H9 (cell line): ENCODE results near the gene TREML2. TPM values are rescaled to one million over a fixed set of nuclear protein-coding genes. Genes with fewer than 3 reads are reported as not detected.

ENCODE experiments used
- DNase-seq: peaks from one replicate; pipeline ENCODE4 v3.0.0-alpha.2; 2017
- H2AFZ ChIP-seq: one replicate; pipeline ENCODE4 v1.6.1; 2013; ENCODE audit warnings: mild to moderate bottlenecking, low read length, control low read depth, moderate library complexity
- H2AK5ac ChIP-seq: 2 replicates; pipeline ENCODE4 v1.6.1; 2013; ENCODE audit warnings: low read length, control low read depth, mixed read lengths; ENCODE audit not compliant: insufficient read length
- H2BK120ac ChIP-seq: one replicate; pipeline ENCODE4 v1.6.1; 2013; ENCODE audit warnings: low read depth, mild to moderate bottlenecking, low read length, control low read depth, inconsistent platforms; ENCODE audit not compliant: poor library complexity, severe bottlenecking
- H2BK12ac ChIP-seq: 2 replicates; pipeline ENCODE4 v1.6.1; 2013; ENCODE audit warnings: low read length, control low read depth, mixed read lengths, low read depth; ENCODE audit not compliant: insufficient read length
- H2BK15ac ChIP-seq: 2 replicates; pipeline ENCODE4 v1.6.1; 2013; ENCODE audit warnings: low read depth, low read length, control low read depth
- H2BK20ac ChIP-seq: one replicate; pipeline ENCODE4 v1.6.1; 2013; ENCODE audit warnings: low read depth, mild to moderate bottlenecking, low read length, control low read depth, inconsistent platforms; ENCODE audit not compliant: poor library complexity, severe bottlenecking
- H2BK5ac ChIP-seq: 2 replicates; pipeline ENCODE4 v1.6.1; 2013; ENCODE audit warnings: low read length, control low read depth, mixed read lengths; ENCODE audit not compliant: insufficient read length
- H3K14ac ChIP-seq: 2 replicates; pipeline ENCODE4 v1.6.1; 2013; ENCODE audit warnings: low read length, control low read depth; ENCODE audit not compliant: insufficient read depth
- H3K18ac ChIP-seq: 2 replicates; pipeline ENCODE4 v1.6.1; 2013; ENCODE audit warnings: low read depth, mild to moderate bottlenecking, mixed read lengths, low read length, control low read depth; ENCODE audit not compliant: insufficient read length
- H3K23ac ChIP-seq: 2 replicates; pipeline ENCODE4 v1.6.1; 2013; ENCODE audit warnings: low read length, control low read depth, mixed read lengths, low read depth; ENCODE audit not compliant: insufficient read length
- H3K23me2 ChIP-seq: 2 replicates; pipeline ENCODE4 v1.6.1; 2013; ENCODE audit warnings: low read depth, mild to moderate bottlenecking, mixed read lengths, low read length, control low read depth; ENCODE audit not compliant: insufficient read length, poor library complexity, severe bottlenecking
- H3K27ac ChIP-seq: 2 replicates; pipeline ENCODE4 v1.5.1; 2013; ENCODE audit warnings: low read length, control low read depth, mixed read lengths, low read depth; ENCODE audit not compliant: insufficient read length
- H3K27me3 ChIP-seq: 2 replicates; pipeline ENCODE4 v1.6.1; 2013; ENCODE audit warnings: low read length, control low read depth, inconsistent platforms; ENCODE audit not compliant: insufficient read depth
- H3K4ac ChIP-seq: 2 replicates; pipeline ENCODE4 v1.6.1; 2013; ENCODE audit warnings: low read depth, mild to moderate bottlenecking, control low read depth, inconsistent platforms, low read length, moderate library complexity
- H3K4me1 ChIP-seq: 2 replicates; pipeline ENCODE4 v1.6.1; 2013; ENCODE audit warnings: low read length, control low read depth, inconsistent platforms; ENCODE audit not compliant: insufficient read depth
- H3K4me2 ChIP-seq: 2 replicates; pipeline ENCODE4 v1.6.1; 2013; ENCODE audit warnings: low read length, control low read depth, mixed read lengths; ENCODE audit not compliant: insufficient read length, insufficient read depth
- H3K56ac ChIP-seq: 2 replicates; pipeline ENCODE4 v1.6.1; 2013; ENCODE audit warnings: low read depth, mild to moderate bottlenecking, mixed read lengths, low read length, control low read depth; ENCODE audit not compliant: insufficient read length
- H3K79me1 ChIP-seq: 2 replicates; pipeline ENCODE4 v1.6.1; 2013; ENCODE audit warnings: low read depth, mild to moderate bottlenecking, moderate library complexity, low read length, control low read depth, inconsistent platforms; ENCODE audit not compliant: insufficient read depth, poor library complexity, severe bottlenecking
- H3K79me2 ChIP-seq: 2 replicates; pipeline ENCODE4 v1.6.1; 2013; ENCODE audit warnings: low read length, control low read depth, inconsistent platforms; ENCODE audit not compliant: insufficient read depth
- H3K9ac ChIP-seq: 2 replicates; pipeline ENCODE4 v1.6.1; 2013; ENCODE audit warnings: low read length, control low read depth, mixed read lengths; ENCODE audit not compliant: insufficient read length; ENCODE audit errors: extremely low read depth
- H3K9me3 ChIP-seq: one replicate; pipeline ENCODE4 v1.6.1; 2013; ENCODE audit warnings: low read depth, low read length, inconsistent platforms; ENCODE audit not compliant: control insufficient read depth
- H3T11ph ChIP-seq: one replicate; pipeline ENCODE4 v1.6.1; 2013; ENCODE audit warnings: mild to moderate bottlenecking, low read length, control low read depth, inconsistent platforms
- H4K20me1 ChIP-seq: one replicate; pipeline ENCODE4 v1.6.1; 2013; ENCODE audit not compliant: control insufficient read depth, insufficient read length, insufficient read depth
- H4K5ac ChIP-seq: 2 replicates; pipeline ENCODE4 v1.6.1; 2013; ENCODE audit warnings: low read depth, mild to moderate bottlenecking, mixed read lengths, low read length, control low read depth; ENCODE audit not compliant: insufficient read length
- H4K8ac ChIP-seq: replicated peaks from 2 replicates; pipeline ENCODE4 v1.6.1; 2013; ENCODE audit warnings: low read length, control low read depth, mixed read lengths, low read depth; ENCODE audit not compliant: insufficient read length
- H4K91ac ChIP-seq: 2 replicates; pipeline ENCODE4 v1.6.1; 2013; ENCODE audit warnings: low read depth, mild to moderate bottlenecking, moderate library complexity, mixed read lengths, low read length, control low read depth; ENCODE audit not compliant: insufficient read length
- H3K27ac Mint-ChIP-seq, 3 experiments: 2 replicates in 2 of 3; 3 replicates in 1 of 3; pipeline ENCODE4 v1.8.0; 2020 to 2021; ENCODE audit warnings: mixed read lengths in 3 of 3, mild to moderate bottlenecking in 1 of 3, moderate library complexity in 1 of 3
- H3K27me3 Mint-ChIP-seq: 2 replicates; pipeline ENCODE4 v1.8.0; 2021; ENCODE audit warnings: low read depth, mild to moderate bottlenecking, moderate library complexity, mixed read lengths
- H3K36me3 Mint-ChIP-seq, 3 experiments: 2 replicates in 2 of 3; 3 replicates in 1 of 3; pipeline ENCODE4 v1.8.0; 2020 to 2021; ENCODE audit warnings: low read depth in 3 of 3, mixed read lengths in 3 of 3; ENCODE audit not compliant: insufficient read depth in 1 of 3
- H3K4me1 Mint-ChIP-seq, 2 experiments: 2 replicates each; pipeline ENCODE4 v1.8.0; 2020; ENCODE audit warnings: mixed read lengths in 2 of 2
- H3K4me3 Mint-ChIP-seq, 2 experiments: 2 replicates in 1 of 2; 3 replicates in 1 of 2; pipeline ENCODE4 v1.8.0; 2020 to 2021; ENCODE audit warnings: mild to moderate bottlenecking in 2 of 2, mixed read lengths in 2 of 2, moderate library complexity in 1 of 2
- H3K9me3 Mint-ChIP-seq, 2 experiments: 2 replicates in 1 of 2; 3 replicates in 1 of 2; pipeline ENCODE4 v1.8.0; 2020; ENCODE audit warnings: mild to moderate bottlenecking in 2 of 2, mixed read lengths in 2 of 2, moderate library complexity in 1 of 2
- CTCF ChIP-seq: fragments of 200-600 bp; sonication (generic); conservative IDR thresholded peaks from 3 replicates; pipeline ENCODE4 v1.8.0; 2021; ENCODE audit warnings: antibody characterized with exemption, mild to moderate bottlenecking
- WGBS: extraction: QIAGEN DNeasy Blood & Tissue Kit; methylation state at CpG from one replicate; pipeline ENCODE4 v1.1.7; 2013; ENCODE audit warnings: missing lambda C conversion rate, low lambda C conversion rate, mixed read lengths; ENCODE audit not compliant: insufficient read length; ENCODE audit errors: extremely low coverage; 5-methylcytosine and 5-hydroxymethylcytosine counted together
- total RNA-seq: library from RNA; stranded (reverse); gene quantifications from 2 replicates; pipeline ENCODE4 v1.2.1, GENCODE V29; 2021

Gene TREML2
- total RNA-seq, 1 experiment from 2014 or later, result 0.07 TPM

- Histone ChIP-seq H4K5ac (no peak within 1 kb of the TSS), H4K91ac (no peak within 1 kb of the TSS), H4K8ac (no peak within 1 kb of the TSS), H3K79me1 (no peaks in the 10 kb centered on the region), H3K9ac (no peak within 1 kb of the TSS), H3K27me3 (no peaks in the 10 kb centered on the region; the same call in 1 of the 2 replicates), H2AK5ac (no peak within 1 kb of the TSS), H2AFZ (no peak within 1 kb of the TSS), H2BK20ac (no peak within 1 kb of the TSS), H3K23me2 (no peaks in the 10 kb centered on the region), H2BK15ac (no peak within 1 kb of the TSS), H3K18ac (no peak within 1 kb of the TSS), H2BK12ac (no peak within 1 kb of the TSS), H3T11ph (no peak within 1 kb of the TSS), H3K14ac (no peak within 1 kb of the TSS; the same call in 1 of the 2 replicates), H3K4me1 (no peaks in the 10 kb centered on the region), H3K4me2 (no peak within 1 kb of the TSS), H2BK5ac (no peak within 1 kb of the TSS), H3K79me2 (no peaks in the 10 kb centered on the region), H3K23ac (no peak within 1 kb of the TSS), H3K56ac (no peak within 1 kb of the TSS), H3K9me3 (no peaks in the 10 kb centered on the region), H4K20me1 (no peaks in the 10 kb centered on the region), H3K27ac (no peak within 1 kb of the TSS), H3K4ac (no peak within 1 kb of the TSS), H2BK120ac (no peak within 1 kb of the TSS)
- no peak within 1 kb of the TSS for H3K4me3 Mint-ChIP-seq
- WGBS, result no CpG with 5 or more reads among the region's 10 CpGs
- H3K36me3 Mint-ChIP-seq, result no peaks in the 10 kb centered on the region
- H3K4me1 Mint-ChIP-seq, result peaks cover 2 to 7% of the 10 kb centered on the region in 2 experiments; a peak in 2 of 4 replicates
- H3K9me3 Mint-ChIP-seq, result no peaks in the 10 kb centered on the region; a peak in 1 of 5 replicates
- peaks cover 3% of the 10 kb centered on the region for H3K27me3 Mint-ChIP-seq
- no peak for TF ChIP-seq CTCF
- DNase-seq, result no peak
- no peak within 1 kb of the TSS for H3K27ac Mint-ChIP-seq
Observed at GRCh38 chr6:41162687-41163418, 38.1 kb downstream of the TREML2 start, which contains the start of gene TREM2. Gene TREM2, minus strand, starts transcription at chr6:41163116. Its CDS starts 34 bp downstream, at chr6:41163082.
